ENCODE results near the gene ITIH4. TPM values are rescaled to one million over a fixed set of nuclear protein-coding genes. Genes with fewer than 3 reads are reported as not detected.

ITIH4 gene
- total RNA-seq, 1 donor from 2014 or later = 1.1 TPM

DNA sequence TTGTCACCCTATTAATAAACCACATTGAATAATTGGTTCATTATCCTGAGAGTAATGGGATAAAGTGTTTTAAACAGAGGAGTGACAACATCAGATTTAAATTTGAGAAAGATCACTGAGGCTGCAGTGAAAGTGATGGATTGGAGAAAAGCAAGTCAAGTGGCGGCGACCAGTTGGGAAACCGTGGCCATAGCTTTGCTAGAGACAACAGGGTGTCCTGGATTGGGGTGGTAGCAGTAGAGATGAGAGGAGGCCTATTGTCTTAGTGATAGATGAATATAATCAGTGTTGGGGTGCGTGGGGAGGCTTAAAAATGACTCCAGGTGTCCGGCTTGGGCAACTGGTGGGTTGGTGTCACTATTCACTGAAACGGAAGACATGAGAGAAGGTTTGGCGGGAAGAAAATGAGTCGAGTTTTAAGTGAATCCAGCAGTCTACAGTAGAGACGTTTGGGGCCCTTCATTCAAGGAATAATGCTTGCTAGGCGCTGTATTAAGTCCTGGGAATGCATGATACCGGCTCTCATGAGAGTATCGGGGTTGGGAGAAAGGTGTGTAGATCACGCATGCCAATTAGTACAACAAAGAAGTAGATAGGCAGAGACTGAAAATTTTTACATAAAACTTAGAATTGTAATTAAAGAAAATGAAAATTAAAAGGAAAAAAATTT is 60.6 kb downstream of the ITIH4 start:
- no peaks in the 10 kb centered on the region for H3K9me3 Mint-ChIP-seq

DNA sequence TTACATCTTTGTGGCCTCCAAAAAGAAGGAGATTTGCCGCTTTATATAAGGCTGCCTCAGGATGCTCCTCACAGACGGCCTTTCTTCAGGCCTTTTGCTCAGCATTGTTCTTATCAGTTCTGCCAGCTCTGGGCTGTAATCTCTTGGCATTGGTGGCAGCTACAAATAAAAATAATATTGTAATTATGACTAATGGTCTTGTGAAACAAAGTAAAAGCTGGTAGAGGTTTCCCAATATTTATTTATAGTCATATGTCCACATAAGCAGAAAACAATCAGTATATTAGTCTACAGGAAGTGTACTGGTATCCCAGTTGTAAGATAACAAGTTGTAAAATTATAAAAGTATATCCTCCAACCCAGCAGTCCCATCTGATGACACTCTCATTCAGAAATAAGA is 67.0 kb downstream of the ITIH4 start:
- Histone ChIP-seq H2AFZ (replicated peaks) (no peak overlapping the region), H3K4me1 (no peaks in the 10 kb centered on the region), H3K9me3 (ENCODE audit: low read depth) (no peaks in the 10 kb centered on the region), H3K27me3 (no peaks in the 10 kb centered on the region), H3K27ac (no peak overlapping the region), H3K9ac (no peak overlapping the region), H3K4me3 (no peak overlapping the region), H3K4me2 (no peak overlapping the region), H4K20me1 (ENCODE audit: low read depth) (no peaks in the 10 kb centered on the region), H3K79me2 (ENCODE audit: low read depth) (peaks cover 9% of the 10 kb centered on the region), H3K36me3 (peaks cover 25% of the 10 kb centered on the region), H3F3A (ENCODE audit: low read depth) (no peaks in the 10 kb centered on the region)
- H3K36me3 Mint-ChIP-seq = peaks cover 32% of the 10 kb centered on the region
- H3K9me3 Mint-ChIP-seq = no peaks in the 10 kb centered on the region
- H3K4me3 Mint-ChIP-seq = no peak overlapping the region
- DNase-seq (ENCODE audit: low spot score) = no peak
- no peaks in the 10 kb centered on the region for H3K4me1 Mint-ChIP-seq
- TF ChIP-seq EZH2phosphoT487 (IDR thresholded peaks at IDR 0.05) = no peak
- TF ChIP-seq, protein P1, sequence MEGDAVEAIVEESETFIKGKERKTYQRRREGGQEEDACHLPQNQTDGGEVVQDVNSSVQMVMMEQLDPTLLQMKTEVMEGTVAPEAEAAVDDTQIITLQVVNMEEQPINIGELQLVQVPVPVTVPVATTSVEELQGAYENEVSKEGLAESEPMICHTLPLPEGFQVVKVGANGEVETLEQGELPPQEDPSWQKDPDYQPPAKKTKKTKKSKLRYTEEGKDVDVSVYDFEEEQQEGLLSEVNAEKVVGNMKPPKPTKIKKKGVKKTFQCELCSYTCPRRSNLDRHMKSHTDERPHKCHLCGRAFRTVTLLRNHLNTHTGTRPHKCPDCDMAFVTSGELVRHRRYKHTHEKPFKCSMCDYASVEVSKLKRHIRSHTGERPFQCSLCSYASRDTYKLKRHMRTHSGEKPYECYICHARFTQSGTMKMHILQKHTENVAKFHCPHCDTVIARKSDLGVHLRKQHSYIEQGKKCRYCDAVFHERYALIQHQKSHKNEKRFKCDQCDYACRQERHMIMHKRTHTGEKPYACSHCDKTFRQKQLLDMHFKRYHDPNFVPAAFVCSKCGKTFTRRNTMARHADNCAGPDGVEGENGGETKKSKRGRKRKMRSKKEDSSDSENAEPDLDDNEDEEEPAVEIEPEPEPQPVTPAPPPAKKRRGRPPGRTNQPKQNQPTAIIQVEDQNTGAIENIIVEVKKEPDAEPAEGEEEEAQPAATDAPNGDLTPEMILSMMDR (IDR thresholded peaks at IDR 0.05) = no peak
- TF ChIP-seq EZH2 (IDR thresholded peaks at IDR 0.05) = no peak
- H3K27me3 Mint-ChIP-seq (ENCODE audit: insufficient read depth, low read depth) = no peaks in the 10 kb centered on the region
- H3K27ac Mint-ChIP-seq = no peak overlapping the region

More for the DNA sequence above, 60.6 kb downstream of the ITIH4 start:
- Histone ChIP-seq H3K79me2 (ENCODE audit: low read depth) (peaks cover 30% of the 10 kb centered on the region), H3K4me3 (peak overlapping the region; percentile 89), H3K4me2 (peak overlapping the region; percentile 97), H3F3A (ENCODE audit: low read depth) (peaks cover 10% of the 10 kb centered on the region), H3K4me1 (peaks cover 9% of the 10 kb centered on the region), H3K27ac (peak overlapping the region; percentile 68), H3K9ac (peak overlapping the region; percentile 76), H4K20me1 (ENCODE audit: low read depth) (peaks cover 6% of the 10 kb centered on the region), H3K36me3 (peaks cover 6% of the 10 kb centered on the region), H2AFZ (replicated peaks) (peak overlapping the region; percentile 87), H3K27me3 (no peaks in the 10 kb centered on the region), H3K9me3 (ENCODE audit: low read depth) (no peaks in the 10 kb centered on the region)
- peak overlapping the region; percentile 51 for H3K27ac Mint-ChIP-seq
- DNase-seq (ENCODE audit: low spot score) = no peak
- H3K4me1 Mint-ChIP-seq = peaks cover 16% of the 10 kb centered on the region
- no peak for TF ChIP-seq EZH2phosphoT487 (IDR thresholded peaks at IDR 0.05)
- TF ChIP-seq, protein P1 (IDR thresholded peaks at IDR 0.05) = no peak
- no peak for TF ChIP-seq EZH2 (IDR thresholded peaks at IDR 0.05)
- no peaks in the 10 kb centered on the region for H3K27me3 Mint-ChIP-seq (ENCODE audit: insufficient read depth, low read depth)
- H3K4me3 Mint-ChIP-seq = peak overlapping the region; percentile 98
- peaks cover 14% of the 10 kb centered on the region for H3K36me3 Mint-ChIP-seq

Small RNAs within 50 kb of the gene (microRNA-seq; reads per million reads assigned to microRNA genes)
- gene MIR8064 = not detected

Small RNAs within 50 kb of the gene (small RNA-seq; reads per million reads assigned to genes)
- gene MIR8064 = not detected
- gene MUSTN1 = not detected

Other genes starting within 250 kb of the ITIH4 start
- 88.6 and 116 TPM in 2 replicates for gene PBRM1, start 144.8 kb downstream of the ITIH4 start, total RNA-seq (ENCODE audit: low replicate concordance)
- 113 and 169 TPM in 2 replicates for gene GNL3, start 144.6 kb downstream of the ITIH4 start, total RNA-seq (ENCODE audit: low replicate concordance)
- 76.3 and 88.0 TPM in 2 replicates for gene GLT8D1, start 124.9 kb downstream of the ITIH4 start, total RNA-seq (ENCODE audit: low replicate concordance)
- gene SPCS1, start 124.6 kb downstream of the ITIH4 start, total RNA-seq (ENCODE audit: low replicate concordance) = 142 and 162 TPM in 2 replicates
- 41.8 and 42.0 TPM in 2 replicates for gene NEK4, start 59.7 kb downstream of the ITIH4 start, total RNA-seq (ENCODE audit: low replicate concordance)
- gene ITIH1, start 53.1 kb downstream of the ITIH4 start, total RNA-seq (ENCODE audit: low replicate concordance) = not detected in 2 replicates
- gene ITIH3, start 35.9 kb downstream of the ITIH4 start, total RNA-seq (ENCODE audit: low replicate concordance) = not detected in 2 replicates
- gene MUSTN1, start 4.3 kb upstream of the ITIH4 start, total RNA-seq (ENCODE audit: low replicate concordance) = 2.0 and 10.8 TPM in 2 replicates
- 10.2 and 17.3 TPM in 2 replicates for gene STIMATE, start 66.9 kb upstream of the ITIH4 start, total RNA-seq (ENCODE audit: low replicate concordance)
- gene SFMBT1, start 215.4 kb upstream of the ITIH4 start, total RNA-seq (ENCODE audit: low replicate concordance) = 18.5 and 22.7 TPM in 2 replicates